B cell (primary cell): Measurements from ENCODE around the gene FCHO2. TPM values are rescaled to one million over a fixed set of nuclear protein-coding genes. Genes with fewer than 3 reads are reported as not detected.

ENCODE experiments used
- ATAC-seq: fragments of 200-7000 bp; cut with Tn5 transposase; one replicate; pipeline ENCODE4 v1.10.0; 2021; ENCODE audit warnings: low read depth, mild to moderate bottlenecking, moderate number of reproducible peaks, moderate library complexity
- CTCF ChIA-PET: fragments of 350-600 bp; sonication (Branson Sonifier 250); formaldehyde crosslinking; loops from one replicate; lab custom pipeline; 2021; ENCODE audit warnings: antibody characterized with exemption, inconsistent platforms; lab: Charles Lee
- POLR2A ChIA-PET: fragments of 350-600 bp; sonication (Branson Sonifier 250); formaldehyde crosslinking; loops from one replicate; lab custom pipeline; 2021; ENCODE audit warnings: antibody characterized with exemption; lab: Charles Lee
- DNase-seq: peaks from one replicate; pipeline ENCODE4 v3.0.0; 2013
- H2AFZ ChIP-seq: 2 replicates; pipeline ENCODE4 v1.6.1; 2012; ENCODE audit warnings: mild to moderate bottlenecking, low read depth, low read length; ENCODE audit not compliant: insufficient read depth, poor library complexity, severe bottlenecking
- H3K27ac ChIP-seq, 2 donors: 1 replicate in 1 of 2; 2 replicates in 1 of 2; pipeline ENCODE4 v1.5.1; 2012 to 2013; ENCODE audit warnings: low read length in 2 of 2, mild to moderate bottlenecking in 2 of 2, moderate library complexity in 1 of 2
- H3K27me3 ChIP-seq, 4 experiments: fragments of 200-600 bp in 1 of 4; sonication (generic) in 1 of 4; replicated peaks in 1 of 4; 1 replicate in 2 of 4; 2 replicates in 2 of 4; pipeline versions ENCODE4 v1.6.1 to v1.7.0; 2013 to 2016; ENCODE audit warnings: low read length in 3 of 4, mild to moderate bottlenecking in 2 of 4, mixed read lengths in 1 of 4, moderate library complexity in 1 of 4; ENCODE audit not compliant: insufficient read depth in 4 of 4, control insufficient read depth in 3 of 4; ENCODE audit errors: control extremely low read depth in 1 of 4
- H3K36me3 ChIP-seq, 2 experiments: replicated peaks in 1 of 2; 1 replicate in 1 of 2; 2 replicates in 1 of 2; pipeline versions ENCODE4 v1.6.1 to v1.7.1; 2013; ENCODE audit warnings: low read length in 1 of 2; ENCODE audit not compliant: insufficient read depth in 2 of 2, control insufficient read depth in 1 of 2; ENCODE audit errors: control extremely low read depth in 1 of 2, extremely low read depth in 1 of 2
- H3K4me1 ChIP-seq, 2 donors: fragments of 200-600 bp in 1 of 2; sonication (generic) in 1 of 2; 1 replicate in 1 of 2; 2 replicates in 1 of 2; pipeline versions ENCODE4 v1.5.1 to v1.6.1; 2013 to 2017; ENCODE audit warnings: low read length in 2 of 2; ENCODE audit not compliant: control insufficient read depth in 2 of 2, insufficient read depth in 2 of 2
- H3K4me2 ChIP-seq: replicated peaks from 2 replicates; pipeline ENCODE3; 2012; ENCODE audit warnings: mild to moderate bottlenecking, low read depth, low read length; ENCODE audit not compliant: poor library complexity, severe bottlenecking
- H3K4me3 ChIP-seq, 5 experiments: fragments of 200-600 bp in 1 of 5; sonication (generic) in 1 of 5; 1 replicate in 3 of 5; 2 replicates in 2 of 5; pipeline versions ENCODE4 v1.5.1 to v1.7.0; 2011 to 2016; ENCODE audit warnings: low read length in 4 of 5, mild to moderate bottlenecking in 4 of 5, low read depth in 2 of 5, control low read depth in 1 of 5, moderate library complexity in 1 of 5; ENCODE audit not compliant: insufficient read depth in 1 of 5; ENCODE audit errors: control extremely low read depth in 1 of 5, extremely low read depth in 1 of 5
- H3K79me2 ChIP-seq: fragments of 200-600 bp; sonication (generic); one replicate; pipeline ENCODE4 v1.6.0; 2016; ENCODE audit warnings: low read length; ENCODE audit not compliant: control insufficient read depth, insufficient read depth
- H3K9ac ChIP-seq: fragments of 200-600 bp; sonication (generic); 2 replicates; pipeline ENCODE4 v1.6.1; 2017; ENCODE audit warnings: mild to moderate bottlenecking, low read length, moderate library complexity
- H3K9me3 ChIP-seq, 3 donors: one replicate each; pipeline versions ENCODE4 v1.6.1 to v1.7.1; 2013; ENCODE audit warnings: low read length in 2 of 3; ENCODE audit not compliant: control insufficient read depth in 2 of 3, insufficient read depth in 1 of 3; ENCODE audit errors: control extremely low read depth in 1 of 3
- H4K20me1 ChIP-seq: 2 replicates; pipeline ENCODE4 v1.6.0; 2012; ENCODE audit warnings: mild to moderate bottlenecking, low read length; ENCODE audit not compliant: insufficient read depth, control insufficient read depth, poor library complexity, severe bottlenecking
- H3K27ac Mint-ChIP-seq: one replicate; pipeline ENCODE4 v1.8.0; 2021; ENCODE audit warnings: mixed read lengths
- H3K27me3 Mint-ChIP-seq: one replicate; pipeline ENCODE4 v1.8.0; 2021; ENCODE audit warnings: mixed read lengths
- H3K4me1 Mint-ChIP-seq: one replicate; pipeline ENCODE4 v1.8.0; 2021; ENCODE audit warnings: mixed read lengths
- H3K4me3 Mint-ChIP-seq: one replicate; pipeline ENCODE4 v1.8.0; 2021; ENCODE audit warnings: mixed read lengths
- H3K9me3 Mint-ChIP-seq: one replicate; pipeline ENCODE4 v1.8.0; 2022; ENCODE audit warnings: mixed read lengths; ENCODE audit not compliant: insufficient read depth
- EZH2 ChIP-seq: IDR thresholded peaks from 2 replicates; pipeline ENCODE4 v1.6.1; 2012; ENCODE audit warnings: borderline replicate concordance, low read depth, mild to moderate bottlenecking, moderate library complexity, low read length; ENCODE audit not compliant: insufficient read depth, poor library complexity, severe bottlenecking
- WGBS: methylation state at CpG from one replicate; pipeline ENCODE4 v1.1.5; 2013; ENCODE audit warnings: missing lambda C conversion rate; ENCODE audit not compliant: insufficient coverage; 5-methylcytosine and 5-hydroxymethylcytosine counted together
- intact Hi-C: fragments of 100-400 bp; cut with micrococcal nuclease; formaldehyde crosslinking; loops from one replicate; pipeline ENCODE4 v1.10.0; 2022
- polyA plus RNA-seq: library from polyadenylated mRNA; depleted of rRNA; stranded (reverse); fragments of >200 nt; gene quantifications from 2 replicates; pipeline ENCODE4 v1.2.3, GENCODE V29; 2012
- total RNA-seq, 2 donors: library from RNA; stranded (reverse); fragments of 120-200 nt in 1 of 2; gene quantifications; 1 replicate in 1 of 2; 2 replicates in 1 of 2; pipeline versions ENCODE4 v1.2.3 to v1.2.4, GENCODE V29; 2013 to 2022
- TF ChIP-seq, protein P1 (sequence below): fragments of 200-600 bp; IDR thresholded peaks from one replicate; pipeline ENCODE4 v1.8.0; 2022; ENCODE audit warnings: antibody characterized with exemption, mild to moderate bottlenecking

FCHO2 gene
- total and polyA plus RNA-seq, 2 donors (not counting 1 experiment from before 2014, with no cell fraction given) = 1.5 to 11.0 TPM

DNA sequence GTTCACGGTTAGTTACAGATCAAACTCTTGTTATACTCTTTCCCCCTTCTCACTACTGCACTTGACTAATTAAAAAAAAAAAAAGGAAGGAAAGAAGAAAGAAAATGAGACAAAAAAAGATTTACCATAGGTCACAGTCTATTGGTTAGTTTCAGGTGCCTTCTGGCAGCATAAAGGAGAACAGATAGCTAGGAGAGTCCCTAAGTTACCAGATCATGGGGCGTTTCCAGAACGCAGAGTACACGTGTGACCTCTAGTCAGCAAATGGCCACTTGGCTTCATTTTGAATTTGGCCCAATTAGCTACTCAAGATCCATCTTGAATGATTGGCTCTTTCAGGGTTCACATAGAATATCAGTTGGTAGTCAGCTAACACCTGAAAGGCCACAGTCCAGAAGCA is 144.3 kb downstream of the FCHO2 start:
- CTCF ChIA-PET = no interaction called here
- POLR2A ChIA-PET = no interaction called here
- Histone ChIP-seq H3K9me3 (no peaks in the 10 kb centered on the region), H3K4me3 (no peak overlapping the region), H3K27me3 (peaks cover 0 to 3% (median 0%) of the 10 kb centered on the region in 4 experiments), H3K36me3 (no peaks in the 10 kb centered on the region), H4K20me1 (no peaks in the 10 kb centered on the region), H3K4me2 (no peak overlapping the region), H3K79me2 (no peaks in the 10 kb centered on the region), H3K27ac (no peak overlapping the region), H3K4me1 (no peaks in the 10 kb centered on the region), H2AFZ (no peak overlapping the region), H3K9ac (no peak overlapping the region)
- Mint-ChIP-seq H3K9me3 (no peaks in the 10 kb centered on the region), H3K4me3 (no peak overlapping the region), H3K27ac (no peak overlapping the region), H3K4me1 (no peaks in the 10 kb centered on the region), H3K27me3 (peaks cover 12% of the 10 kb centered on the region)
- intact Hi-C loops = no loop called here
- no peak for TF ChIP-seq EZH2
- TF ChIP-seq, protein P1, sequence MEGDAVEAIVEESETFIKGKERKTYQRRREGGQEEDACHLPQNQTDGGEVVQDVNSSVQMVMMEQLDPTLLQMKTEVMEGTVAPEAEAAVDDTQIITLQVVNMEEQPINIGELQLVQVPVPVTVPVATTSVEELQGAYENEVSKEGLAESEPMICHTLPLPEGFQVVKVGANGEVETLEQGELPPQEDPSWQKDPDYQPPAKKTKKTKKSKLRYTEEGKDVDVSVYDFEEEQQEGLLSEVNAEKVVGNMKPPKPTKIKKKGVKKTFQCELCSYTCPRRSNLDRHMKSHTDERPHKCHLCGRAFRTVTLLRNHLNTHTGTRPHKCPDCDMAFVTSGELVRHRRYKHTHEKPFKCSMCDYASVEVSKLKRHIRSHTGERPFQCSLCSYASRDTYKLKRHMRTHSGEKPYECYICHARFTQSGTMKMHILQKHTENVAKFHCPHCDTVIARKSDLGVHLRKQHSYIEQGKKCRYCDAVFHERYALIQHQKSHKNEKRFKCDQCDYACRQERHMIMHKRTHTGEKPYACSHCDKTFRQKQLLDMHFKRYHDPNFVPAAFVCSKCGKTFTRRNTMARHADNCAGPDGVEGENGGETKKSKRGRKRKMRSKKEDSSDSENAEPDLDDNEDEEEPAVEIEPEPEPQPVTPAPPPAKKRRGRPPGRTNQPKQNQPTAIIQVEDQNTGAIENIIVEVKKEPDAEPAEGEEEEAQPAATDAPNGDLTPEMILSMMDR = no peak
- WGBS = 81% methylated on average over 3 of the region's 4 CpGs
- DNase-seq (no peak), ATAC-seq (no peak)

DNA sequence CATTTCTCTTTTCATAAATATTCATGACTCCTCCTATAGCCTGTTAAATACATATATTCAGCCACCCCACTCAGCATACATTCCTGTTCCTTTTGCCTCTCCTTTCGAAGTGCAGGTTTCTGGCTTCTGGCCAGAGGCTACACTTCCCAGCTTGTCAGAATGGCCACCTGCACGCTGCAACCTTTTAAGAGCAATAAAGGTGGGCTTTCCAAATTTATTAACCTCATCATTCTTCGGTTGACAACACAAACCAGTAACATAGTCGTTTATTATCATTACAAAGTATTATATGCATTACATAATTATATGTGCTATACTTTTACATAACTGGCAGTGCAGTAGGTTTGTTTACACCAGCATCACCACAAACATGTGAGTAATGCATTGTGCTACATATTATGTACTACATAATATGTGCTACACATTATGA is 148.0 kb downstream of the FCHO2 start:
- peaks cover 14% of the 10 kb centered on the region for H3K27me3 Mint-ChIP-seq
- Histone ChIP-seq H2AFZ (no peak overlapping the region), H3K27me3 (no peaks in the 10 kb centered on the region), H3K36me3 (no peaks in the 10 kb centered on the region), H3K4me1 (no peaks in the 10 kb centered on the region), H3K79me2 (no peaks in the 10 kb centered on the region), H3K9ac (no peak overlapping the region), H4K20me1 (no peaks in the 10 kb centered on the region), H3K9me3 (no peaks in the 10 kb centered on the region), H3K27ac (no peak overlapping the region), H3K4me3 (no peak overlapping the region), H3K4me2 (no peak overlapping the region)
- TF ChIP-seq EZH2 = no peak
- TF ChIP-seq, protein P1 = no peak
- POLR2A ChIA-PET = no interaction called here
- H3K9me3 Mint-ChIP-seq = no peaks in the 10 kb centered on the region
- no peak for DNase-seq
- no peak for ATAC-seq
- H3K4me3 Mint-ChIP-seq = no peak overlapping the region
- CTCF ChIA-PET = no interaction called here
- intact Hi-C loops = no loop called here
- H3K27ac Mint-ChIP-seq = no peak overlapping the region
- no peaks in the 10 kb centered on the region for H3K4me1 Mint-ChIP-seq
- 75% methylated on average over 1 of the region's 4 CpGs for WGBS
